HepG2 (cell line): ENCODE results near the gene CADM2. TPM values are rescaled to one million over a fixed set of nuclear protein-coding genes. Genes with fewer than 3 reads are reported as not detected.

ENCODE experiments used
- ATAC-seq: fragments of 200-7000 bp; cut with Tn5 transposase; 3 replicates; pipeline ENCODE4 v1.9.1; 2020; ENCODE audit warnings: mild to moderate bottlenecking, moderate library complexity
- BruUV-seq: library from RNA; stranded (reverse); fragments of 400-500 nt; replicated peaks from 2 replicates; lab custom pipeline; 2021; lab: Mats Ljungman, UMichigan
- CTCF ChIA-PET: fragments of 300-600 bp; formaldehyde crosslinking; extraction: SDS; loops from one replicate; lab custom pipeline; 2021; ENCODE audit warnings: low total read pairs, inconsistent platforms, low intra/inter-chr PET ratio; lab: Yijun Ruan, JAX
- POLR2A ChIA-PET: fragments of 350-600 bp; sonication (Branson Sonifier 250); formaldehyde crosslinking; loops from one replicate; lab custom pipeline; 2020; ENCODE audit warnings: antibody characterized with exemption, inconsistent platforms; lab: Yijun Ruan, JAX
- DNase-seq: peaks from one replicate; pipeline ENCODE4 v3.0.0-alpha.2; 2015; ENCODE audit warnings: low spot score
- FAIRE-seq: peaks from 3 replicates; lab custom pipeline; 2011; peaks lifted over from hg19 to GRCh38; lab: Jason Lieb, UNC
- H2AFZ ChIP-seq: one replicate; pipeline ENCODE4 v1.6.1; 2011; ENCODE audit warnings: low read length, inconsistent platforms
- H3K27ac ChIP-seq: fragments of 300-600 bp; 3 replicates; pipeline ENCODE4 v1.8.0; 2011; ENCODE audit warnings: mixed run types, mild to moderate bottlenecking, mixed read lengths, low read length, inconsistent platforms; ENCODE audit not compliant: insufficient read depth; ENCODE audit errors: extremely low read length
- H3K27me3 ChIP-seq, 2 experiments: fragments of 200-600 bp in 1 of 2; 2 replicates in 1 of 2; 3 replicates in 1 of 2; pipeline versions ENCODE4 v1.6.0 to v1.8.0; 2011; ENCODE audit warnings: low read length in 2 of 2, mild to moderate bottlenecking in 2 of 2, moderate library complexity in 2 of 2, inconsistent platforms in 1 of 2; ENCODE audit not compliant: insufficient read depth in 2 of 2, control insufficient read depth in 1 of 2
- H3K36me3 ChIP-seq, 2 experiments: fragments of 200-600 bp in 1 of 2; replicated peaks in 1 of 2; 2 replicates in 1 of 2; 3 replicates in 1 of 2; pipeline versions ENCODE4 v1.5.1 to v1.8.0; 2011; ENCODE audit warnings: low read length in 2 of 2, inconsistent platforms in 1 of 2; ENCODE audit not compliant: insufficient read depth in 2 of 2, control insufficient read depth in 1 of 2
- H3K4me1 ChIP-seq: 2 replicates; pipeline ENCODE4 v1.5.1; 2012; ENCODE audit warnings: low read length, inconsistent platforms; ENCODE audit not compliant: insufficient read depth
- H3K4me2 ChIP-seq: 2 replicates; pipeline ENCODE4 v1.6.0; 2011; ENCODE audit warnings: low read depth, low read length, inconsistent platforms
- H3K4me3 ChIP-seq, 3 experiments: fragments of 200-600 bp in 1 of 3; sonication (generic), shearing (Covaris generic) in 1 of 3; replicated peaks in 1 of 3; 2 replicates each; pipeline ENCODE4 v1.5.1; 2011 to 2016; ENCODE audit warnings: low read length in 3 of 3, inconsistent platforms in 2 of 3, low read depth in 2 of 3, mild to moderate bottlenecking in 2 of 3, control low read depth in 1 of 3, mixed read lengths in 1 of 3; ENCODE audit not compliant: insufficient read depth in 1 of 3
- H3K79me2 ChIP-seq: one replicate; pipeline ENCODE4 v1.6.1; 2011; ENCODE audit warnings: low read length, inconsistent platforms; ENCODE audit not compliant: insufficient read depth
- H3K9ac ChIP-seq: 2 replicates; pipeline ENCODE4 v1.6.0; 2011; ENCODE audit warnings: mild to moderate bottlenecking, low read depth, low read length, inconsistent platforms; ENCODE audit not compliant: insufficient read depth
- H3K9me3 ChIP-seq: 2 replicates; pipeline ENCODE4 v1.5.1; 2012; ENCODE audit warnings: mild to moderate bottlenecking, low read length
- H4K20me1 ChIP-seq: 2 replicates; pipeline ENCODE4 v1.6.0; 2011; ENCODE audit warnings: inconsistent platforms, mild to moderate bottlenecking, low read length, moderate library complexity; ENCODE audit not compliant: insufficient read depth
- E2F1 ChIP-seq: sonication (generic); formaldehyde crosslinking; IDR thresholded peaks from 2 replicates; pipeline ENCODE4 v1.5.0; 2020; ENCODE audit warnings: missing genetic modification reagents
- FOXO4 ChIP-seq: sonication (generic); formaldehyde crosslinking; conservative IDR thresholded peaks from 2 replicates; pipeline ENCODE4 v1.8.1; 2023; ENCODE audit warnings: missing genetic modification reagents
- JUND ChIP-seq: sonication (generic); formaldehyde crosslinking; IDR thresholded peaks from 2 replicates; pipeline ENCODE4 v1.8.0; 2022; ENCODE audit warnings: mild to moderate bottlenecking, missing genetic modification reagents
- MTA3 ChIP-seq: sonication (generic); formaldehyde crosslinking; IDR thresholded peaks from 2 replicates; pipeline ENCODE4 v1.4.0; 2020; ENCODE audit warnings: missing genetic modification reagents
- PLRG1 ChIP-seq: fragments of 450-650 bp; conservative IDR thresholded peaks from 2 replicates; pipeline ENCODE4 v1.6.1; 2016
- PRPF4 ChIP-seq: fragments of 200-400 bp; formaldehyde crosslinking; IDR thresholded peaks from 2 replicates; pipeline ENCODE4 v1.6.1; 2016; ENCODE audit warnings: low read length, low read depth; ENCODE audit not compliant: poor library complexity, severe bottlenecking
- SSRP1 ChIP-seq: IDR thresholded peaks from 2 replicates; pipeline ENCODE4 v1.6.1; 2016; ENCODE audit warnings: control low read depth
- TBL1XR1 ChIP-seq: fragments of 150-350 bp; IDR thresholded peaks from 2 replicates; pipeline ENCODE4 v1.6.1; 2014; ENCODE audit warnings: borderline replicate concordance, low read length; ENCODE audit not compliant: partially characterized antibody
- ZNF18 ChIP-seq: sonication (generic); formaldehyde crosslinking; IDR thresholded peaks from 2 replicates; pipeline ENCODE4 v1.8.0; 2022; ENCODE audit warnings: mild to moderate bottlenecking, missing genetic modification reagents; ENCODE audit not compliant: insufficient replicate concordance
- ZNF431 ChIP-seq: sonication (generic); formaldehyde crosslinking; IDR thresholded peaks from 2 replicates; pipeline ENCODE4 v1.9.0; 2022; ENCODE audit warnings: missing genetic modification reagents, low read depth, mild to moderate bottlenecking, borderline replicate concordance
- WGBS: methylation state at CpG from one replicate; pipeline ENCODE4 v1.1.6; 2017; ENCODE audit warnings: low lambda C conversion rate; 5-methylcytosine and 5-hydroxymethylcytosine counted together
- in situ Hi-C: cut with HindIII; loops from 2 replicates; pipeline ENCODE4 v1.10.0; 2017; ENCODE audit warnings: low pct_unique_long_range_greater_than_20kb; ENCODE audit not compliant: extremely low pct_ligation_motif_present
- intact Hi-C: fragments of 100-400 bp; cut with micrococcal nuclease; formaldehyde crosslinking; loops from one replicate; pipeline ENCODE4 v1.10.0; 2022; ENCODE audit not compliant: unreplicated experiment
- polyA plus RNA-seq, 8 experiments: library from polyadenylated mRNA; depleted of rRNA in 3 of 8; stranded (reverse) in 7 of 8; unstranded in 1 of 8; fragments of >200 nt; fragmentation: Illumina TruSeq in 4 of 8; extraction: Trizol in 4 of 8; gene quantifications; 2 replicates each; pipeline versions ENCODE4 v1.2.1 to v1.2.3, GENCODE V29; 2011 to 2016; ENCODE audit warnings: low read depth in 4 of 8, missing spikeins in 1 of 8, mixed read lengths in 1 of 8; ENCODE audit not compliant: insufficient read depth in 1 of 8
- total RNA-seq, 5 experiments: library from RNA; depleted of rRNA; stranded (reverse); fragments of >200 nt; fragmentation: Illumina TruSeq; extraction: Trizol; gene quantifications; 2 replicates each; pipeline ENCODE4 v1.2.3, GENCODE V29; 2016; ENCODE audit warnings: low read depth in 1 of 5

Gene CADM2
- total and polyA plus RNA-seq, 2 of the 13 experiments (the other 11 are each of a cell fraction or from before 2014, with no cell fraction given), result not detected

- H3K27me3 ChIP-seq, result no peaks in the 10 kb centered on the region
- ChIA-PET CTCF (no interaction called here), POLR2A (no interaction called here)
- no peak overlapping the region for H3K4me2 ChIP-seq
- in situ Hi-C loops, result no loop called here
- H4K20me1 ChIP-seq, result no peaks in the 10 kb centered on the region
- FAIRE-seq (no peak), DNase-seq (no peak), ATAC-seq (no peak)
- H3K36me3 ChIP-seq, result no peaks in the 10 kb centered on the region
- no peak overlapping the region for H3K27ac ChIP-seq
- H3K9ac ChIP-seq, result no peak overlapping the region
- BruUV-seq, result no TSS peak
- intact Hi-C loops, result no loop called here
- H3K4me1 ChIP-seq, result no peaks in the 10 kb centered on the region
- H3K4me3 ChIP-seq, result no peak overlapping the region
- H2AFZ ChIP-seq, result no peak overlapping the region
- H3K79me2 ChIP-seq, result no peaks in the 10 kb centered on the region
- 0% methylated on average over 2 of the region's 2 CpGs for WGBS
- H3K9me3 ChIP-seq, result no peaks in the 10 kb centered on the region
- TF ChIP-seq ZNF431 (CRISPR knock-in tag) (no peak), ZNF18 (CRISPR knock-in tag) (no peak), PRPF4 (no peak), TBL1XR1 (no peak), MTA3 (CRISPR knock-in tag) (no peak), E2F1 (CRISPR knock-in tag) (no peak), JUND (CRISPR knock-in tag) (no peak), SSRP1 (CRISPR knock-in tag) (no peak), PLRG1 (no peak), FOXO4 (no peak)
Measured at GRCh38 chr3:85210540-85210939, 251.8 kb downstream of the CADM2 start.
